ENCODE results near the gene NEK7.

The NEK7 gene

GRCh38 chr1:198174297-198174696, 17.5 kb downstream of the NEK7 start:
- Histone ChIP-seq H3K9ac (ENCODE audit: low read depth, low read length) (no peak overlapping the region), H3K4me3 (ENCODE audit: low read length) (no peak overlapping the region), H3K4me1 (ENCODE audit: insufficient read depth, low read length) (peaks cover 13% of the 10 kb centered on the region), H3K27ac (ENCODE audit: low read depth, low read length) (no peak overlapping the region), H3K27me3 (ENCODE audit: insufficient read depth, low read length) (no peaks in the 10 kb centered on the region), H3K36me3 (ENCODE audit: insufficient read depth, low read length) (no peaks in the 10 kb centered on the region), H3K9me3 (ENCODE audit: insufficient read depth, low read depth, low read length) (no peaks in the 10 kb centered on the region)
- WGBS: 84% methylated on average over 4 of the region's 5 CpGs

- H3K9me3 ChIP-seq (ENCODE audit: insufficient read depth, low read depth, low read length): no peaks in the 10 kb centered on the region
- no peak overlapping the region for H3K4me3 ChIP-seq (ENCODE audit: low read length)
- H3K36me3 ChIP-seq (ENCODE audit: insufficient read depth, low read length): no peaks in the 10 kb centered on the region
- H3K27ac ChIP-seq (ENCODE audit: low read depth, low read length): no peak overlapping the region
- WGBS: 85% methylated on average over 4 of the region's 5 CpGs
- H3K27me3 ChIP-seq (ENCODE audit: insufficient read depth, low read length): no peaks in the 10 kb centered on the region
- H3K9ac ChIP-seq (ENCODE audit: low read depth, low read length): no peak overlapping the region
- H3K4me1 ChIP-seq (ENCODE audit: insufficient read depth, low read length): peaks cover 19% of the 10 kb centered on the region
Measured at GRCh38 chr1:198175423-198176170, 18.8 kb downstream of the NEK7 start.

GRCh38 chr1:198176179-198176578, 19.4 kb downstream of the NEK7 start:
- Histone ChIP-seq H3K4me3 (ENCODE audit: low read length) (no peak overlapping the region), H3K9ac (ENCODE audit: low read depth, low read length) (no peak overlapping the region), H3K27ac (ENCODE audit: low read depth, low read length) (no peak overlapping the region), H3K36me3 (ENCODE audit: insufficient read depth, low read length) (no peaks in the 10 kb centered on the region), H3K4me1 (ENCODE audit: insufficient read depth, low read length) (peaks cover 19% of the 10 kb centered on the region), H3K9me3 (ENCODE audit: insufficient read depth, low read depth, low read length) (no peaks in the 10 kb centered on the region), H3K27me3 (ENCODE audit: insufficient read depth, low read length) (no peaks in the 10 kb centered on the region)
- WGBS: 96% methylated on average over 1 of the region's 1 CpG

GRCh38 chr1:198177546-198177945, 20.7 kb downstream of the NEK7 start:
- peaks cover 19% of the 10 kb centered on the region for H3K4me1 ChIP-seq (ENCODE audit: insufficient read depth, low read length)
- 66% methylated on average over 1 of the region's 2 CpGs for WGBS
- no peaks in the 10 kb centered on the region for H3K9me3 ChIP-seq (ENCODE audit: insufficient read depth, low read depth, low read length)
- H3K36me3 ChIP-seq (ENCODE audit: insufficient read depth, low read length): no peaks in the 10 kb centered on the region
- no peaks in the 10 kb centered on the region for H3K27me3 ChIP-seq (ENCODE audit: insufficient read depth, low read length)
- H3K27ac ChIP-seq (ENCODE audit: low read depth, low read length): no peak overlapping the region
- no peak overlapping the region for H3K4me3 ChIP-seq (ENCODE audit: low read length)
- no peak overlapping the region for H3K9ac ChIP-seq (ENCODE audit: low read depth, low read length)

- Histone ChIP-seq H3K9ac (ENCODE audit: low read depth, low read length) (no peak overlapping the region), H3K36me3 (ENCODE audit: insufficient read depth, low read length) (no peaks in the 10 kb centered on the region), H3K4me3 (ENCODE audit: low read length) (no peak overlapping the region), H3K27me3 (ENCODE audit: insufficient read depth, low read length) (no peaks in the 10 kb centered on the region), H3K27ac (ENCODE audit: low read depth, low read length) (no peak overlapping the region), H3K4me1 (ENCODE audit: insufficient read depth, low read length) (peaks cover 19% of the 10 kb centered on the region), H3K9me3 (ENCODE audit: insufficient read depth, low read depth, low read length) (no peaks in the 10 kb centered on the region)
- WGBS: no CpG with 5 or more reads among the region's 1 CpG
Measured at GRCh38 chr1:198178615-198179014, 21.8 kb downstream of the NEK7 start.

GRCh38 chr1:198179556-198179981, 22.8 kb downstream of the NEK7 start:
- H3K4me1 ChIP-seq (ENCODE audit: insufficient read depth, low read length): peaks cover 19% of the 10 kb centered on the region
- no peak overlapping the region for H3K9ac ChIP-seq (ENCODE audit: low read depth, low read length)
- H3K36me3 ChIP-seq (ENCODE audit: insufficient read depth, low read length): no peaks in the 10 kb centered on the region
- H3K9me3 ChIP-seq (ENCODE audit: insufficient read depth, low read depth, low read length): no peaks in the 10 kb centered on the region
- WGBS: 84% methylated on average over 2 of the region's 2 CpGs
- H3K27me3 ChIP-seq (ENCODE audit: insufficient read depth, low read length): no peaks in the 10 kb centered on the region
- no peak overlapping the region for H3K4me3 ChIP-seq (ENCODE audit: low read length)
- no peak overlapping the region for H3K27ac ChIP-seq (ENCODE audit: low read depth, low read length)

GRCh38 chr1:198183605-198184004, 26.8 kb downstream of the NEK7 start:
- Histone ChIP-seq H3K27me3 (ENCODE audit: insufficient read depth, low read length) (no peaks in the 10 kb centered on the region), H3K4me3 (ENCODE audit: low read length) (no peak overlapping the region), H3K9ac (ENCODE audit: low read depth, low read length) (no peak overlapping the region), H3K4me1 (ENCODE audit: insufficient read depth, low read length) (peaks cover 10% of the 10 kb centered on the region), H3K36me3 (ENCODE audit: insufficient read depth, low read length) (no peaks in the 10 kb centered on the region), H3K9me3 (ENCODE audit: insufficient read depth, low read depth, low read length) (no peaks in the 10 kb centered on the region), H3K27ac (ENCODE audit: low read depth, low read length) (no peak overlapping the region)
- WGBS: 98% methylated on average over 2 of the region's 3 CpGs

- Histone ChIP-seq H3K9me3 (ENCODE audit: insufficient read depth, low read depth, low read length) (no peaks in the 10 kb centered on the region), H3K27ac (ENCODE audit: low read depth, low read length) (no peak overlapping the region), H3K4me3 (ENCODE audit: low read length) (no peak overlapping the region), H3K36me3 (ENCODE audit: insufficient read depth, low read length) (no peaks in the 10 kb centered on the region), H3K4me1 (ENCODE audit: insufficient read depth, low read length) (peaks cover 4% of the 10 kb centered on the region; the same call in 1 of the 2 replicates), H3K27me3 (ENCODE audit: insufficient read depth, low read length) (no peaks in the 10 kb centered on the region), H3K9ac (ENCODE audit: low read depth, low read length) (no peak overlapping the region)
- 96% methylated on average over 3 of the region's 4 CpGs for WGBS
Measured at GRCh38 chr1:198184516-198184915, 27.7 kb downstream of the NEK7 start.

- Histone ChIP-seq H3K27ac (ENCODE audit: low read depth, low read length) (no peak overlapping the region), H3K9me3 (ENCODE audit: insufficient read depth, low read depth, low read length) (no peaks in the 10 kb centered on the region), H3K36me3 (ENCODE audit: insufficient read depth, low read length) (no peaks in the 10 kb centered on the region), H3K27me3 (ENCODE audit: insufficient read depth, low read length) (no peaks in the 10 kb centered on the region), H3K9ac (ENCODE audit: low read depth, low read length) (no peak overlapping the region), H3K4me1 (ENCODE audit: insufficient read depth, low read length) (no peaks in the 10 kb centered on the region), H3K4me3 (ENCODE audit: low read length) (no peak overlapping the region)
- WGBS: 87% methylated on average over 2 of the region's 3 CpGs
Measured at GRCh38 chr1:198185146-198185545, 28.3 kb downstream of the NEK7 start.

GRCh38 chr1:198185759-198186158, 29.0 kb downstream of the NEK7 start:
- 100% methylated on average over 1 of the region's 2 CpGs for WGBS
- Histone ChIP-seq H3K4me3 (ENCODE audit: low read length) (no peak overlapping the region), H3K27me3 (ENCODE audit: insufficient read depth, low read length) (no peaks in the 10 kb centered on the region), H3K9me3 (ENCODE audit: insufficient read depth, low read depth, low read length) (no peaks in the 10 kb centered on the region), H3K4me1 (ENCODE audit: insufficient read depth, low read length) (no peaks in the 10 kb centered on the region), H3K36me3 (ENCODE audit: insufficient read depth, low read length) (no peaks in the 10 kb centered on the region), H3K9ac (ENCODE audit: low read depth, low read length) (no peak overlapping the region), H3K27ac (ENCODE audit: low read depth, low read length) (no peak overlapping the region)

GRCh38 chr1:198186916-198187580, 30.2 kb downstream of the NEK7 start:
- Histone ChIP-seq H3K4me1 (ENCODE audit: insufficient read depth, low read length) (no peaks in the 10 kb centered on the region), H3K27me3 (ENCODE audit: insufficient read depth, low read length) (no peaks in the 10 kb centered on the region), H3K36me3 (ENCODE audit: insufficient read depth, low read length) (no peaks in the 10 kb centered on the region), H3K4me3 (ENCODE audit: low read length) (no peak overlapping the region), H3K9ac (ENCODE audit: low read depth, low read length) (no peak overlapping the region), H3K27ac (ENCODE audit: low read depth, low read length) (no peak overlapping the region), H3K9me3 (ENCODE audit: insufficient read depth, low read depth, low read length) (no peaks in the 10 kb centered on the region)
- WGBS: 87% methylated on average over 2 of the region's 2 CpGs

Data from HUES64 (cell line).